Esophagus squamous epithelium (tissue), 4 donors: ENCODE results near the gene C8A.

Source experiments
- POLR2A ChIP-seq, 4 donors: fragments of 450-650 bp; IDR thresholded peaks; one replicate each; pipeline ENCODE4 v1.6.1; 2017; ENCODE audit warnings: antibody characterized with exemption in 4 of 4, mild to moderate bottlenecking in 4 of 4, moderate library complexity in 3 of 4
- TF ChIP-seq, protein P1 (sequence below), 6 experiments: fragments of 450-650 bp in 4 of 6; fragments of 200-600 bp in 2 of 6; sonication (generic) in 2 of 6; IDR thresholded peaks; one replicate each; pipeline ENCODE4 v1.5.1; 2016 to 2019; ENCODE audit warnings: antibody characterized with exemption in 6 of 6, mild to moderate bottlenecking in 4 of 6, moderate library complexity in 4 of 6

DNA sequence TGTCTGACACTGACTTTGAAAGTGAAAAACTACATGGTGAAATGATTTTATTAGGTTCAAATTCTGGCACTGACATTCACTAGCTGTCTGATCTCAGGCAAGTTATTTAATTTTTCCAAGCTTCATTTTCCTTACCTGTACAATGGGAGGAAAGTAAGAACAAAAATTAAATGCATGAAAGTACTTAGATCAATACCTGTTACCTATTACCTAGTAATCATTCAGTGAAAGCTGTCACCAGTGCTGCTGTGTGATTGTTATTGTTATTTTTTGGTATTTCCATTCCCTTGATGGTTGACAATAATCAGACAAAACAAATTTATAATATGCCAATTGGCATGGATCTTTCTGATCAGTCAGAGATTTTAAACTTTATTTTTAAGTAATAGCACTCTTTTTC lies 1.6 kb downstream of the C8A start:
- TF ChIP-seq, protein P1, sequence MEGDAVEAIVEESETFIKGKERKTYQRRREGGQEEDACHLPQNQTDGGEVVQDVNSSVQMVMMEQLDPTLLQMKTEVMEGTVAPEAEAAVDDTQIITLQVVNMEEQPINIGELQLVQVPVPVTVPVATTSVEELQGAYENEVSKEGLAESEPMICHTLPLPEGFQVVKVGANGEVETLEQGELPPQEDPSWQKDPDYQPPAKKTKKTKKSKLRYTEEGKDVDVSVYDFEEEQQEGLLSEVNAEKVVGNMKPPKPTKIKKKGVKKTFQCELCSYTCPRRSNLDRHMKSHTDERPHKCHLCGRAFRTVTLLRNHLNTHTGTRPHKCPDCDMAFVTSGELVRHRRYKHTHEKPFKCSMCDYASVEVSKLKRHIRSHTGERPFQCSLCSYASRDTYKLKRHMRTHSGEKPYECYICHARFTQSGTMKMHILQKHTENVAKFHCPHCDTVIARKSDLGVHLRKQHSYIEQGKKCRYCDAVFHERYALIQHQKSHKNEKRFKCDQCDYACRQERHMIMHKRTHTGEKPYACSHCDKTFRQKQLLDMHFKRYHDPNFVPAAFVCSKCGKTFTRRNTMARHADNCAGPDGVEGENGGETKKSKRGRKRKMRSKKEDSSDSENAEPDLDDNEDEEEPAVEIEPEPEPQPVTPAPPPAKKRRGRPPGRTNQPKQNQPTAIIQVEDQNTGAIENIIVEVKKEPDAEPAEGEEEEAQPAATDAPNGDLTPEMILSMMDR (IDR thresholded peaks at IDR 0.05) = no peak
- no peak for TF ChIP-seq POLR2A (IDR thresholded peaks at IDR 0.05)
